ENCODE results near the gene PPIL1.

Gene PPIL1

DNA sequence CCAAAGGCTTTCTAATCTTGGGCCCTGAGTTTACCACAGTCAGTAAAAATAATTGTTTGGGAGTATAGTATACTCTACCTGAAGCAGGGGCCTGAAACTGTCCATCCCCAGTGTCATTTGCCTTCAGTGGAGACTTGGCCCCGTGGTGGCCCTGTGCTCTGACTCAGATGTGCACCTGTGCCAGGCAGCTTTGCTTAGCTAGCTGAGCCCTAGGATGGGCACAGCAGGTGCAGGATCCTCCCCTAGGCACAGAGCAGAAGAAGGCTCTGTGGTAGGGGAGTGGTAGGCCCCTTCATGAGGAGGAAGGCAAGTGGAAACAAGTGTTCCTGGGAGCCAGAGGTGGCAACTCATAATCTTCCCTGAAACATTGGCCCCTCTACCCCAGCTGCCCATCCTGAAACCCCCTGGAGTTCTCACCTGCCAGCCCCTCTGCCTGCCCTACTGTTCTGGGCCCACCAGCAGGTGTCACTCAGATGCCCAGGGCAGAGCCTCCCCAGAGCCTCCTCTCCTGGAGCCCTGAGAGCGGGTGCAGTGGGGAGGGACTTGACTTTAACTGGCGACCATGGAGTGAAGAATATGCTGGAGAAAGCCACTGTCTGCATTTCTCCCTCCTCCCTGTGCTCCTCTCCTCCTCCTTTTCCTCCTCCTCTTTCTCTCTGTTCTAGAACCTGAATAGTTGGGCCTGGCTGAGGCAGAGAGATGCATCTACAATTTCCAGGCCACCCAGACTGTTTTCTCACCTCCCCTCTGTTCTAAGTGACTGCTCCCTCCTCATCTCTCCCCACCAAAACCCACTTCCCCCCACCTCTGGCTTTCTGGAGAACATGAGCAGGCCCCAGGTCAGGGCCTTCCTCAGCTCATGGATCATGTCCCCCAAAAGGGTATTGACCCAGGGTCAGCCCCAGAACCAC, 38.2 kb downstream of the PPIL1 start:
- DNase-seq (ENCODE audit: low spot score): no peak

DNA sequence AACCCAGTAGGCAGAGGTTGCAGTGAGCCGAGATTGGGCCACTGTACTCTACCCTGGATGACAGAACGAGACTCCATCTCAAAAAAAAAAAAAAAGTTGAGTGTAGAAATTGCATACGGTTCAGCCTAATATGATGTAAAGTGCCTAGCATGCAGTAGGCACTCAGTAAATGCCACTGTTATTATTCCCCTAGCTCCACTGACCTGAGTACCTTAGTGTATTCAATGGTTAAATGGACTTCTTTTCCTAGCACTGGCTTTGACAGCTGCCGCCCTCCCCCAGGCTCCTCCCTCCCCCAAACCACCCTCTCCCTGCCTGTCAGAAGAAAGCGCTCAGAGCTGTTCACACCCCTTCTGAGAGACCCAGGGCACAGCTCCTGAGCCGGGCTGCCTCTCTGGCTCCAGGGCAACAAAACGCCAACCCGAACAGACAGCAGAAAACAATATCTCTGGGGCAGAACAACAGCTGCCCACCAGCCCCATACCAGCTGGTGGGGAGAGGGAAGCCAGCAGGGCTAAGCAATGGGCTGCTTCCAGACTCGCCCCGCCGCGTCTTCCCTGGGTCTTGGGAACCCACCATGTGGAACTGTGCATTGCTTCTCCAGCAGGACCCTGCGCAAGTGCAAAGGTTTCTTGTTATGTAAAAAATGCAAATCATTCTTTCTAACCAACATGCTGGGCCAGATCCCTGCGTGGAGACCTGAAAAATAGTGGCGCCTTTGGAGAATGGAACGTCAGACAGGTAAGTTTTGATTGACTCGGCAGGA, 39.8 kb downstream of the PPIL1 start:
- no peak for DNase-seq (ENCODE audit: low spot score)

DNA sequence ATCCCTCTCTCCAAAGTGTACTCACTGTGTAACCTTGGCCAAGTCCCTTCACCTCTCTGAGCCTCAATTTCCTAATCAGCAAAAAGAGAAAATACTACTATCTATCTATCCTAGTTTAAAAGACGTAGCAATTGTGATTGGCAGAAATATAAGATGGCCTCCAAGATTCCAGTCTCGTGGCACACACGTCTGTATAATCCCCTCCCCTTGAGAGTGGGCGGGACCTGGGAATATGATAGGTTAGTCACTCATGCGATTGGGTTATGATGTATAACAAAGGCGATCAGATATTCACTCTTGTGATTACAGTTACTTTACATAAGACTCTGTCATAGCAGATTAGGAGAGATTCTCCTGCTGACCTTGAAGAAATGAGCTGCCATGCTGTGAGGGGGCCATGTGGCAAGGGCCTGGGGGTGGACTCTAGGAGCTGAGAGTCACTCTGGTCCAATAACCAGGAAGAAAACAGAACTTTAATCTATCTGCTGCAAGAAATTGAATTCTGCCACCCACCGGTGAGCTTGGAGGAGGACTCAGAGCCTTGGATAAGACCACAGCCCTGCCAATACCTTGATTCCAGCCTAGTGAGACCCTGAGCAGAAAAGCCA, 41.3 kb downstream of the PPIL1 start:
- no peak for DNase-seq (ENCODE audit: low spot score)

DNA sequence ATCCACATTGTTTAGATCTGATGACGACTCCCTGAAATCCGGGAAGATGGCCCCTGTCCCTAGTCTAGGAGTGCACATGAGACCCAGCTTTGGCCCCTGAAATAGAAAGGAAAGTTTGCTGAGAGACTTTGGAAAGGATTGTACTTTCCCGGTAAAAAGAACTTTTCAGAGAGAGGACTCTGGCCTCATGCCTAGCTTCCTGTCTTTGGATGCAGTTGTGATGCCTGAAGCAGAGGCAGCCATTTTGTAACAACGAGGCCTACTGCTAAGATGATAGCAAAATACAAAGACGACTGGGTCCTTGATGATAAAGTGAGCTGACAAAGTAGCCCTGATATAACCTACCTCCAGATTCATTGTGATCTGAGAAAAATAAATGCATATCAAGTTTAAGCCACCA, 42.3 kb downstream of the PPIL1 start:
- no peak for DNase-seq (ENCODE audit: low spot score)

DNA sequence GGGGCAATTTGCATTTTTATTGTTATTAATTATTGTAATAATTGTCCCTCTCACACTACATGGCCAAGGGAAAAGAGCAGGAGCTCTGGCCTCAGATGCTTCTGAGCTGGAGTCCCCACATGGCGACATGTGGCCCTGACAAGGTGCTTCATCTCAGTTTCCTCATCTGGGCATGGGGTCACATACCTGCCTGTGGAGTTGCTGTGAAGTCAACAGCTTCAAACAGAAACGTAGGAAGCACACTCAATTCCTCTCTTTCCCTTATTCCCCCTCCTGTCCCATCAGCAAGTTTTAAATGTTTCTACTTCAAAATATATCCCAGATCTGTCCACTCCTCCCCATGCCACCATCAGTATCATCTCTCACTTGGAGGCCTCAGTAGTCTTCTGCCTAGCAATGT, 44.0 kb downstream of the PPIL1 start:
- DNase-seq (ENCODE audit: low spot score): no peak

DNA sequence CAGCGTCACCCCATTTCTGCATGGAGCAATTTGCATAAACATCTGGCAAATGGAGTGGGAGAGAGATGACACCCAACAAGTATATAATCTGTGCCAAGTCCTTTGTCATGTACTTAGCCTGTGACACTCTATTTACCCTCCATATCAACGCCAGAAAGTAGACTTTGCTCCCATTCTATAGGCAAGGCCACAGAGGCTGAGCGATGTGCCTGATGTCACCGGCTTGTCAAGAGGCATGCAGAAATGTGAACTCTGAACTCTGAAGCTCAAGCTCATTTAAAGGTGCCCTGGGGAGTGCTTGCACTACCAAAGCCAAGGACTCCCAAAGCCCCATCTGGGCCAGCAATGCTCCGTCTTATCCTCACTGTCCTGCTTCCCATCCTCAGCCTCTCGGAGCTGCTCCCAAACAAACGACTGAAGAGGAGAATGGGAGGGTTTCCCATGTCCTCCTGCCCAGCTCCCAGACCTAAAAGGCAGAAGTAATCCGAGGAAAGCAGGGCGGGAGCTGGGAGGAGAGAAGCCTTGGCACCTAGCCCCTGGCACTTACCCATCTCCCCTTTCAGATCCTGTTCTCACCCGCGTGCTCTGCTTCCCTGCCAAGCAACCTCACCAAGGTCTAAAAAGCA, 44.6 kb downstream of the PPIL1 start:
- no peak for DNase-seq (ENCODE audit: low spot score)

DNA sequence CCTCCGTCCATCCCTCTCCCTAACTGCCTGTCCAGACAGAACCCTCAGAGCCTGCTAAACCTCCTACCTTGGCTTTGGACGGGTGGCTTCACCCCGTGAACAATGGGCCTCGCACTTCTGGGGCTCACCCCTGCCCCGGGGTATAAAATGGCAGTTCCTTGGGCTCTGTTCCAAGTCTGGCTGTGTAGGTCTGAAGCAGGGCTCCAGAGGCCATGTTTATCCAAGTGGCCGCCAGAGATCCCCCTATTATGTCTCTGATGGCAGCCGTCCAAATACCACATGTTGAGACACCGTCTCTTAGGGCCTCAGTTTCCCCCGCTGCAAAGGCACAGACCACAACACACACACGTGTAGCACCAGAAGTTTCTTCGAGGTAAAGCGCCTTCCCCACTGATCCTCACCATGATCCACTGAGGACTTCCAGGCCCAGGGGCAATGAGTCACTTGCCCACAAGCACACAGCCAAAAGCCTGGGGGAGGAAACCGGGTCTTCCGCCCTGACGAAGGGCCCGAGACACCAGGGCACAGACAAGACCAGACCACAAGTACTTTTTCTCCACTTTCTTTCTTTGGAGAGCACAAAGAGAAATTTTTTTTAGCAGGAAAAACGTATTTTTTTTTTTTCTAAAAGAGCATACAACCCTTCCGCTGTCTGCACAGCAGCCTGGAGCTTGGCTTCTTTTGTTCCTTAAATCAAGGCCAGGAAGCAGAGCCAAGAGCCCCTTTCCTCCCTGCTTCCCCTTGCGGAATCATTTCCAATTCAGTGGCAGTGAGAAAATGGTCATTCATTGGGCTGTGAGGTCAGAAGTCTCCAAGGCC, 47.1 kb downstream of the PPIL1 start:
- DNase-seq (ENCODE audit: low spot score): no peak

DNA sequence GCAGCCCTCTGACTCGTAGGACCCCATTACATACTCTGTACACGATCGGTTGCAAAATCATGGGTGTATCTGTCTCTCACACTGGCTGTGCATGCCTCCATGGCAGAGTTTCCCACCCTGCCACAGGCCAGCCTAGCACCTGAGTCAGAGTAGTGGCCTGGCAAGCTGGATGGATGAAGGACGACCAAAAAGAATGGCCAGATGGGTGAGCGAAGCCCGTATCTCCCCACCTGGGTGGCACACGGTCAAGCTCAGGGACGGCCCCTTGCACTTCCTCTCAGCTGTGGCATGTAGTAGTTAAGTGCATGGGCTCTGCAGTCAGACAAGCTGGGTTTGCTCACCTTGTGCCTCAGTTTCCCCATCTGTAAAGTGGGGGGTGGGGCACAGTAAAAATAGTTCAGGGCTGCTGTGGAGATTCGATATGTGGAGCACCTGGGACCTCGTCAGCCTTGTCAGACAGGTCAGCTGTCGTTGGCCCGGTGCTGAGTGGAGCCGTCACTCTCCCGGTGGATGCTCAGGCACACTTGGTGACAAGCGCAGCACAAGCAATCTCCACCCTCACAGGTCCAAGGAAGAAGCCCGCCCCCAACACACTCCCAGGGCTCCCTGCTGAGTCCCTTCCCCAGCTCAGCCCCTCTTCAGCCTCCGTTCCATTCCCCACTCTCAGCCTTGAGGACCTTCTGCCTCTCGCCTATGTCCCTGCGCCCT, 47.9 kb downstream of the PPIL1 start:
- DNase-seq (ENCODE audit: low spot score): no peak

DNA sequence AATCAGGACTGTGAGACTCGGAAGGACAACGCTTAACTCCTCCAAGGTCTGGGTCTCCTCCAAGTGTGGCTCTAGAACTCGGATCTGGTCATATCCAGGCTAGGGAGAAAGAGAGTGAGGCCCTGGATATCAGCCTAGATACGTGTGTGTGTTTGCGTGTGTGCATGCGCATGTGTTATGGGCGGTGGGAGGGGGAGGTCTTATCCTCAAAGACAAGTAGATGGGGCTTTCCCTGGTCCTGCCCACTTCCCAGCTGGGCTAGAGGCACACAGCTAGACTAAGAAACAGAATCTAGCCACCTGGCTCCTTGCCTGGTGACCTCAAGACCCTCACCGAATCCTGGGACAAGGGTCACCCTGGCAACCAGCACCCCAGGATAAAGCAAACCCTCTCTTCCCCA, 48.6 kb downstream of the PPIL1 start:
- no peak for DNase-seq (ENCODE audit: low spot score)

DNA sequence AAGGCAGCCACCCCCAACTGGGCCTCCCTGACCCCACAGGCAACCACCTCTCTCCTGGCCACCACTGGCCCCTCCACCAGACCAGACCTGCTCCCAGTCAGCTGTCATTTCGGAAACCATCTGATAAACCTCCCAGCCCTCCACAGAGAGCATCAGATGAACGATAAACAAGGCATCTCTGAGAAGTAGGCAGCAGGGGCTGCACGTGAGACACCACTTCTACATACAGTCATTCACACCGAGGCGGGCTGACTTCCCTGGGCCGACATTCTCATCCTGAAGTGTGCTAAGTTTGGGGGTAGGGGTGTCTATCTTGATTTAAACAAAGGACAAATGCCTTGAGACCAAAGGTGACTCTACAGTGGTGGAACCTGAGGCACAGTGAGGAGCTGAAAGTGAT, 49.2 kb downstream of the PPIL1 start:
- DNase-seq (ENCODE audit: low spot score): no peak

DNA sequence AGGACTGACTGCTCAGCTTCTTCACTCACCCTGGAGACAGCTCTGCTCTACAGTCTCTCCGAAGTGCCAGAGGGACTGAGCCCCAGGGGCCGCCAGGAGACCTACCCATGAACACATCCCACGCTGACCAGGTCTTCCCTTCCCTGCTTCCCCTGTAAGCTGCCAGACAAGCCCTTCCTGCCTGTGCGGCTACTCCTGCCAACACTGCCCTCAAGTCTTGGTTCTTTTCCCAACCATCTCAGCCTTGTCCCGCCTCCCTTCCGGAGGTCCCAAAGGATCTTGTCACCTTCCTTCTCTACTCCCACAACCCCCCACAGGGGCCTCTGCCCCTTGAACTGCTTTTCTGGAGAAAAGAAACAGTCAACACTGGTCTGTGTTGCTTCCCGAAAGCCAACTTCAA, 50.4 kb downstream of the PPIL1 start:
- no peak for DNase-seq (ENCODE audit: low spot score)

DNA sequence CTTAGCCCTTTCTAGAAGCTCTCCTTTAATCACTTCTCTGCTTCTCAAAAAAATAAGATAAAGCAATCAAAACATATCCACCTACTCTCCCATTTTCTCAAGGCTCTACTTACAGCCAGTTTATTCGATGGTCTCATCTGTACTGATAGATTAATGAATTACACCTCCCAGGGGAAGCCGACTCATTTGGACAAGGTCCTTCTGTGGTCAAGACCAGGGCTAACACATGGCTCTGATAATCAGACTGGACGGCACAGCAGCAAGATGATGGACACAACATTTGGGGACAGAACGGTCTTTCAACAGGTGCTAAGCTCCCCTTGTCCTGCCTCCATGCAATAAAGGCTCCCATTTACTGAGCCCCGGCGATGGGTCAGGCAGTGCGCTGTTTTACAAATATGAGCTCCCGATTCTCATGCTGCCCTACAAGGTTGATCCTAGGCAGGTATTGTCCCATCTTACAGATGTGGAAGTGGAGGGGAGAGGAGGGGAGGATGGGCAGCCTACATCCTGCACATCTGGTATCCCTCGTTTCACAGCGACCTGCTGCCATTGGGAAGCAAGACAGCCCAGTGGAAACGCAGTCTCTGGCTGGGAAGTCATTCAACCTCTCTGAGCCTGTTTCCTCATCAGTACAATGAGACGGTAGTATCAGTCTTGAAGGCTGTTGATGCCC, 51.0 kb downstream of the PPIL1 start:
- DNase-seq (ENCODE audit: low spot score): no peak

DNA sequence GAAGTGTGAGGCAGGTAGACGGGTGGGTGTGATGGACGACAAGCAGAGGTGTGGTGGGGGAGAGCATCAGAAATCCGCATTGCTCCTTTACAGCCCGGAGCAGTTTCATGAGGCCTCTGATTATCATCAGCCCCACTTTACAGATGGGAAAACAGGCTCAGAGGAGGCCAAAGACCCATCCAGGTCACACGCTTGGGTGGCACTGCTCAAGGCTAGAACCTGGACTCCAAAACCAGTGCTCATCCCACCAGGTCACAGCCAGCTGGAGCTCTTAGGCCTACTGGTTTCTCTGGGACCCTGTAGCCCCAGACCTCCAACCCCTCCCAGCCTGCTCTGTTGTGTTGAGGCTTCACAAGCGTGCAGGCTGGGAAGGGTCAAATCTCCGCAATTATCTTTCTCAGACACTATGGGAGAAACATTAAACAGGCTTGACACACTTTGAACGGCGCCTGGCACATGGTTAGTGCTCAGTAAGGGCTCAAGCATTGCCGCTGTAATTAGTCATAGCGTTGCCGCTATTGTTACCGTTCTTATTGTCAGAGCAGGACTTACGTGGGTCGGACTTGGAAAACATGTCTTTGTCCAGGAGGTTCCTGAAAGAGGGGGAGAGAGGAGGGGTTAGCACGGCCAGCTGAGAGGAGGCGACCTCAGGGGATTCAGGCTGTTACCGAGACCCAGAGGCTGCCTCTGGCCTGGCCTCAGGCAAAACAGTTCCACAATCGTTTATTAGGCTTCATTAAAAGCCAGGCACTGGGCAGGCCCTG, 51.9 kb downstream of the PPIL1 start:
- no peak for DNase-seq (ENCODE audit: low spot score)

DNA sequence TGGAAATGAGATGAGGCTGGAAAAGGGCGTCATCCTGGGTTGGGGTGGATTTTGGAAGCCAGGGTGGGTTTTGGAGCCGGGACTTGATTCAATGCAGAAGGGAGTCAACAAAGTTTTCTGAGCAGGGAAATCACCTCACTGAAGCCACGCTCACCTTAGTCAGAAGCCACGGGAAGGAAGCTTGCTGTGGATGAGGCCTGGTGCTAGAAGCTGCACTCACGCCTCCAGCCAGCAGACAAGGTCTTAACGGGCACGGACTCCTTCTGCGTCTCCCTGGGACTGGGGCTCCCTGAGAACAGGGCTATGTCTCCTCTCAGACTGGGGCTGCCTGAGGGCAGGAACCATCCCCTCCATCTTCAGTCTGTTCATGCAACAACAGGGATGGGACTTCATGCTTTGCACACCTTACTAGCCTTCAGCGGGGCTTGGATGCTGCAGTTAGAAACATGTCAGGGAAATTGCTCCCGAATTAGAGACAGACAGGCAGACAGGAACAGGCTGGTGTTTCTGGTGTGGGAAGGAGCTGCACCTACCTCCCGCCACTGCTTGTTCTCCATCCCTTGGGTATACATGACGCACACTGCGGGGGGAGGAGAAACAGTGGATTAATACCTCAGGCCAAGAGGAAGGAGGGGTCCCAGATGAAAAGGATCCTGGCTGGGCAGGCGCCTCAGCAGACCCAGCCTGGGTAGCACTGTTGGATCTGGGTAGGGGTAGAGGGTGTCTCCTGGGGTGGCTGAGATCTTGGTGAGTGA, 52.8 kb downstream of the PPIL1 start:
- DNase-seq (ENCODE audit: low spot score): no peak

DNA sequence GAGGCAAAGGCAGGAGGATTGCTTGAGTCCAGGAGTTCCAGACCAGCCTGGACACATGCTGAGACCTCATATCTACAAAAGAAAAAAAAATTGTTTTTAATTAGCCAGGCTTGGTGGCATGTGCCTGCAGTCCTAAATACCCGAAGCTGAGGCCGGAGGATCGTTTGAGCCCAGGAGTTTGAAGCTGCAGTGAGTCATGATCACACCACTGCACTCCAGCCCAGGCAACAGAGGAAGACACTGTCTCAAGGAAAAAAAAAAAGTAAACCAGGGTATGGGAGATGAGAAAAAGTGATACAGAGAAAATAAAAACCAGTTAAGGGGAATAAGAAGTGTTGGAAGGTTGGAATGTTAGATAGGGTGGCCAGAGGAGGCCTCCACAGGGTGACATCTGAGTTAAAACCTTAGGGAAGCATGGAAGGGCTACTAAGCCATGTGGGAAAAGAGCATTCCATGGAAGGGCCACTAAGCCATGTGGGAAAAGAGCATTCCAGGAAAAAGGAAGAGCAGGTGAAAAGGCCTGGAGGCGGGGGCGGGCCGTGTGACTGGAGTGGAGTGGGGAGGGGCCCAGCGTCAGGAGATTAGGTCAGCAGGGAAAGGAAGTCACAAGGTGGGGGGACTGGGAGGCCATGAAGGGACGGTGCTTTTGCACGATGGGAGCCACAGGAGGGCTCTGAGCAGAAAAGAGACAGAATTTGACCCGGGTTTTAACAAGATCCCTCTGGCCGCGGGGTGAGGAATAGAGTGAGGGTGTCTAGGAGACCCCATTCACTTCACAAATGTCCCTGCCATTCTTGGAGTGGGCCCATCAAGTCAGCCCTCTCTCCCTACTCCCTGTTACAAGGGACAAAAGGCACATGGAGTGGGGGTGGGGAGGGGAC, 53.7 kb downstream of the PPIL1 start:
- peak; percentile 36 for DNase-seq (ENCODE audit: low spot score)

DNA sequence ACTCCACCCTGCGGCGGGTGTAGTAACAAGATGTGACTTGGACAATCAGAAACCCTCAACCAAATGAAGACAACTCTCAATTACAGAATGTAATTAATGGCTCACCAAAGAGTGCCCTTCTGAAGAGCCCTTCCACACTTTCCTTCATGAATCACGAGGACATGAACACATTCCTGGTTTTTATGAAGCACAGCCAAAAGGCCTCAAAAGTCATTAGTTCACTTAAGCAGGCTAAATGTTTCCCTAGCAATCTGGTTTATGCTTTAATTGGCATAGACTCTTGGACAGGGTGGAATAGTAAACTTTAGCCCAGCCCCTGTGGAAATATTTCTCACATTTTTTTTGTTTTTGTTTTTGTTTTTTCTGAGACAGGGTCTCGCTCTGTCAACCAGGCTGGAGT, 55.8 kb downstream of the PPIL1 start:
- DNase-seq (ENCODE audit: low spot score): no peak

DNA sequence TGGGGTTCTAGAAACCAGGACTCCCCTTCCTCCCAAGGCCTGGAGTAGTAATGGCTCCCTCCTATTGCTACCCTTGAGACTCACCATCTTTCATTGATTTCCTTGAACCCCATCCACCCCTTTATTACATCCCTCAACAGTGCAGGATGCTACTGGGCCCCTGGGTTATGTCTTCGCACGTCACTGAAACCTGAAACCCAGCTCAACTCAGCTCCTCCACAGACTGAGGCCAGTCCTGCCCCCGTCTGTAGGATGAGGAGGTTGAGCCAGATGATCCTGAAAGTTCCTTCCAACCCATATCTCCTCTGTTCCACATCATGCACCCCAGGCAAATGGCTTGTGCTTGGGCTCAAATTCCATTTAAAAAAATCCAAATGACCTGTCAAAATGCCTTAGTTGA, 56.8 kb downstream of the PPIL1 start:
- no peak for DNase-seq (ENCODE audit: low spot score)
